Measurements from ENCODE around the gene ZNF595. TPM values are rescaled to one million over a fixed set of nuclear protein-coding genes. Genes with fewer than 3 reads are reported as not detected.

Gene ZNF595
- polyA plus RNA-seq, 1 of the 3 experiments (the other 2 are of a cell fraction): 88.4 TPM

DNA sequence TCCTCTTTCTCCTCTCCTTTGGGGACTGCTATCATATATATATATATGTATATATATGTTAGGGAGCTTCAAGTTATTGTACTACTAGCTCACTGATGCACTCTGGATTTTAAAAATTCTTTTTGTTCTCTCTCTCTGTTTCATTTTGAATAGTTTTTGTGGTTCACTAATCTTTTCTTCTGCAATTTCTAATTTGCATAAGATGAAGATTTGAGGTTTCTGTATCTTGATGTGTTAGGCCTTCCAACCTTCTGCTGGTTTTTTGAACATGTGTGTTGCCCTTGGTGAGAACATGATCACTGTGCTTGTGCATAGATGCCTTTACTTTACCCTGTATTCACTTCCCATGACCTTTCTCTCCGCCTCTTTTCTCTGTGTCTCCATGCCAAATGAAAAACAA, 63.4 kb downstream of the ZNF595 start (continued):
- no peak for TF ChIP-seq USF1 (IDR thresholded peaks at IDR 0.05; ENCODE audit: borderline replicate concordance, low read depth)
- no peak for TF ChIP-seq CHD2 (IDR thresholded peaks at IDR 0.05; ENCODE audit: low read length, partially characterized antibody)
- TF ChIP-seq EZH2phosphoT487 (IDR thresholded peaks at IDR 0.05; ENCODE audit: borderline replicate concordance, low read depth): no peak

DNA sequence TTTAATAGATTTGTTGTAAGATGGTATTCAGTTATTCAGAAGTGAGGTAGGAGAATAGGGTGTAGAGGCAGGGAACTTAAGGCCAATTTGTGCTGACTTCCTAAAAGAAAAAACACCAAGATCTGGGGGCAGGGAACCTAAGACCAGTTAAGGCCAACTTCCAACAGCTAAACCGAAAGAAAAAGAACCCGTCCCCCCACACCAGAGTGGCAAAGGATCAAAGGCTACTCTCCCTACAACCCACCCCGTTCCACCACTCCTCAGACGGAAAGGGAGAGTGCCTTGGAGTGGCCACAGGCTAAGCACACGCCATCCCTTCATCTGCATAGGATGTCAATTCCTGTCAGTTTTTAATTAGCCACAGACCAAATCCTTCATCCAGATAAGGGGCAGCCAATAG, 67.5 kb downstream of the ZNF595 start:
- TF ChIP-seq SMC3 (IDR thresholded peaks at IDR 0.05; ENCODE audit: low read depth, low read length): no peak
- TF ChIP-seq JUND (IDR thresholded peaks at IDR 0.05): no peak
- TF ChIP-seq YY1 (IDR thresholded peaks at IDR 0.05; ENCODE audit: low read depth): no peak
- TF ChIP-seq, protein P1, sequence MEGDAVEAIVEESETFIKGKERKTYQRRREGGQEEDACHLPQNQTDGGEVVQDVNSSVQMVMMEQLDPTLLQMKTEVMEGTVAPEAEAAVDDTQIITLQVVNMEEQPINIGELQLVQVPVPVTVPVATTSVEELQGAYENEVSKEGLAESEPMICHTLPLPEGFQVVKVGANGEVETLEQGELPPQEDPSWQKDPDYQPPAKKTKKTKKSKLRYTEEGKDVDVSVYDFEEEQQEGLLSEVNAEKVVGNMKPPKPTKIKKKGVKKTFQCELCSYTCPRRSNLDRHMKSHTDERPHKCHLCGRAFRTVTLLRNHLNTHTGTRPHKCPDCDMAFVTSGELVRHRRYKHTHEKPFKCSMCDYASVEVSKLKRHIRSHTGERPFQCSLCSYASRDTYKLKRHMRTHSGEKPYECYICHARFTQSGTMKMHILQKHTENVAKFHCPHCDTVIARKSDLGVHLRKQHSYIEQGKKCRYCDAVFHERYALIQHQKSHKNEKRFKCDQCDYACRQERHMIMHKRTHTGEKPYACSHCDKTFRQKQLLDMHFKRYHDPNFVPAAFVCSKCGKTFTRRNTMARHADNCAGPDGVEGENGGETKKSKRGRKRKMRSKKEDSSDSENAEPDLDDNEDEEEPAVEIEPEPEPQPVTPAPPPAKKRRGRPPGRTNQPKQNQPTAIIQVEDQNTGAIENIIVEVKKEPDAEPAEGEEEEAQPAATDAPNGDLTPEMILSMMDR (IDR thresholded peaks at IDR 0.05): no peak
- TF ChIP-seq TCF12 (IDR thresholded peaks at IDR 0.05): no peak
- no peak for TF ChIP-seq MEF2A (IDR thresholded peaks at IDR 0.05; ENCODE audit: borderline replicate concordance, low read depth)
- TF ChIP-seq FOXM1 (IDR thresholded peaks at IDR 0.05; ENCODE audit: low read depth): no peak
- TF ChIP-seq EZH2phosphoT487 (IDR thresholded peaks at IDR 0.05; ENCODE audit: borderline replicate concordance, low read depth): no peak
- Histone ChIP-seq H3K79me2 (ENCODE audit: insufficient read depth) (no peaks in the 10 kb centered on the region), H3K27ac (ENCODE audit: low read depth in 2 of 2, low read length in 1 of 2) (no peak overlapping the region), H3K4me1 (ENCODE audit: control insufficient read depth in 1 of 2, insufficient read depth in 2 of 2, low read depth in 1 of 2, low read length in 1 of 2) (no peaks in the 10 kb centered on the region; a peak in 1 of 4 replicates), H3K36me3 (replicated peaks in 1 of 2; ENCODE audit: control insufficient read depth in 1 of 2, insufficient read depth in 2 of 2, low read length in 1 of 2) (no peaks in the 10 kb centered on the region), H3K9me3 (peaks cover 6% of the 10 kb centered on the region; the same call in 1 of the 2 replicates), H3F3A (replicated peaks; ENCODE audit: insufficient read depth) (no peaks in the 10 kb centered on the region), H3K27me3 (ENCODE audit: insufficient read depth) (no peaks in the 10 kb centered on the region), H3K4me2 (no peak overlapping the region), H3K9me2 (no peaks in the 10 kb centered on the region), H4K20me1 (ENCODE audit: insufficient read depth) (no peaks in the 10 kb centered on the region), H3K4me3 (ENCODE audit: low read depth in 2 of 2, low read length in 1 of 2) (no peak overlapping the region), H3K9ac (no peak overlapping the region), H2AFZ (ENCODE audit: low read depth) (no peak overlapping the region)
- ChIA-PET CTCF (interaction anchor here (1.3 kb wide), 1 partner anchor 21 kb away, joined by 3 read pairs; no protein-coding TSS in a partner anchor), POLR2A (interaction anchor here (0.6 kb wide), 1 partner anchor 10 kb away, joined by 3 read pairs; no protein-coding TSS in a partner anchor)
- DNase-seq: no peak
- WGBS (ENCODE audit: low lambda C conversion rate): 0% methylated on average over 3 of the region's 5 CpGs

- no peak overlapping the region for H3K4me3 ChIP-seq (ENCODE audit: low read depth in 2 of 2, low read length in 1 of 2)
- H3K27ac ChIP-seq (ENCODE audit: low read depth in 2 of 2, low read length in 1 of 2): no peak overlapping the region
- H3K79me2 ChIP-seq (ENCODE audit: insufficient read depth): no peaks in the 10 kb centered on the region
- no peak overlapping the region for H3K9ac ChIP-seq
- WGBS (ENCODE audit: low lambda C conversion rate): 27% methylated on average over 7 of the region's 7 CpGs
- H3K36me3 ChIP-seq (replicated peaks in 1 of 2; ENCODE audit: control insufficient read depth in 1 of 2, insufficient read depth in 2 of 2, low read length in 1 of 2): no peaks in the 10 kb centered on the region
- H3K4me1 ChIP-seq (ENCODE audit: control insufficient read depth in 1 of 2, insufficient read depth in 2 of 2, low read depth in 1 of 2, low read length in 1 of 2): no peaks in the 10 kb centered on the region; a peak in 1 of 4 replicates
- no peaks in the 10 kb centered on the region for H3K9me2 ChIP-seq
- no peak overlapping the region for H3K4me2 ChIP-seq
- H4K20me1 ChIP-seq (ENCODE audit: insufficient read depth): no peaks in the 10 kb centered on the region
- peaks cover 4% of the 10 kb centered on the region; the same call in 1 of the 2 replicates for H3K9me3 ChIP-seq
- no peaks in the 10 kb centered on the region for H3K27me3 ChIP-seq (ENCODE audit: insufficient read depth)
- ChIA-PET POLR2A (no interaction called here), CTCF (interaction anchor here (1.3 kb wide), 1 partner anchor 20 kb away, joined by 3 read pairs; no protein-coding TSS in a partner anchor)
- H2AFZ ChIP-seq (ENCODE audit: low read depth): no peak overlapping the region
- DNase-seq: no peak
- H3F3A ChIP-seq (replicated peaks; ENCODE audit: insufficient read depth): no peaks in the 10 kb centered on the region
- TF ChIP-seq, protein P1 (IDR thresholded peaks at IDR 0.05): no peak
- no peak for TF ChIP-seq GABPA (IDR thresholded peaks at IDR 0.05; ENCODE audit: low read depth)
- no peak for TF ChIP-seq SIN3A (IDR thresholded peaks at IDR 0.05; ENCODE audit: borderline replicate concordance, low read depth, low read length)
- TF ChIP-seq JUND (IDR thresholded peaks at IDR 0.05): no peak
- TF ChIP-seq EZH2phosphoT487 (IDR thresholded peaks at IDR 0.05; ENCODE audit: borderline replicate concordance, low read depth): no peak
- no peak for TF ChIP-seq FOSL2 (IDR thresholded peaks at IDR 0.05; ENCODE audit: borderline replicate concordance, low read depth)
- no peak for TF ChIP-seq RCOR1 (IDR thresholded peaks at IDR 0.05; ENCODE audit: low read length)
- no peak for TF ChIP-seq USF1 (IDR thresholded peaks at IDR 0.05; ENCODE audit: borderline replicate concordance, low read depth)
- no peak for TF ChIP-seq MEF2A (IDR thresholded peaks at IDR 0.05; ENCODE audit: borderline replicate concordance, low read depth)
- TF ChIP-seq EP300 (IDR thresholded peaks at IDR 0.05; ENCODE audit: borderline replicate concordance in 1 of 2, low read depth in 1 of 2, low read length in 1 of 2): no peak
- TF ChIP-seq ELF1 (IDR thresholded peaks at IDR 0.05): no peak
- TF ChIP-seq NRF1 (IDR thresholded peaks at IDR 0.05; ENCODE audit: low read depth, low read length): no peak
Measured at GRCh38 chr4:121408-122084, 68.4 kb downstream of the ZNF595 start.

Data from SK-N-SH (cell line).